Inflammatory macrophage treated with lipopolysaccharide for 1 hour (primary cell): ENCODE data around the gene OSBPL6.

Experiments used
- DNase-seq, 2 donors: peaks; one replicate each; pipeline ENCODE4 v3.0.0-alpha.2; 2020 to 2022

OSBPL6 gene

DNA sequence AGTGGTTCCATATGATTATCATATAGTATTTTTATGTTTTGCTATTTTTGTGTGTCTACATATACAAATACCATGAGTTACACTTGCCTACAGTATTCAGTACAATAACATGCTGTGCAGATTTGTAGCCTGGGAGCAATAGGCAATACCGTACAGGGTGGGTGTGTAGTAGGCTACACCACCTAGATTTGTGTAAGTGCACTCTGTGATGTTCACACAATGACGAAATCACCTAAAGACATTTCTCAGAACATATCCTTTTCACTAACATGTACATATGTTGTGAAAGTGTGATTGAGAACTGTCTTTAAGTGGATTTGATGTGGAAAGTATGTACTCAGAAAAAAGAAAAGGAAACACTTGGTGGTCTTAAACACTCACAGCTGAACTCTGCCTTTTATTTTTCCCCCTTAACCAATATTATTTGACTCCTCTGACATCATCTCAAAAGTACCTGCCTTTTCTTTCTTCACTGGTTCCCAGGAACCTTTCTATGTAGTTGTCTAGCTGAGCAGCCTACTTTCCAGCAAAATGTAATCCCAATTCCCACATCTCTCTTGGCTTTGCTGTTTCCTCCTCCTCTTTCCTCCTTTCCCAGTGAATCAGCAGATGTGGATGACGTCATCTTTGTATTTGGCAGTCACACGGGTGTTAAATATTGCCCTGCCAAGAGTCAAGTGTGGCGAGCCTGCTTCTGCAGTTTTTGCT lies 47.7 kb downstream of the OSBPL6 start:
- peak; percentile 5 to 21 for DNase-seq

DNA sequence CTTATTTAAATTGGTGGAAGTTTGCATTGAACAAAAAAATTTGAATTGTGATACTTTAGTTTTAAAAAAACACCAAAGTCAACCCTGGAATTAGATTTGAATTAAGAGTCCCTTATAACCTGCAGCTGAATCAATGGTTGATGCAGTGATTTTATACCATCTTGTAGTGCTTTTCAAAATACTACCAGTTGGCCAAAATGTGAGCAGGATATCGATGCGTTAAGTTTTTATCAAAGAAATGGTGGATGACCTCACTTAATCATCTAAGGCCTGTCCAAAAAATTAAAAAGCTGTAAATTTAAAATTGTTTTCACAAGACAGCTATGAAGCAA lies 48.2 kb downstream of the OSBPL6 start:
- DNase-seq: no peak

DNA sequence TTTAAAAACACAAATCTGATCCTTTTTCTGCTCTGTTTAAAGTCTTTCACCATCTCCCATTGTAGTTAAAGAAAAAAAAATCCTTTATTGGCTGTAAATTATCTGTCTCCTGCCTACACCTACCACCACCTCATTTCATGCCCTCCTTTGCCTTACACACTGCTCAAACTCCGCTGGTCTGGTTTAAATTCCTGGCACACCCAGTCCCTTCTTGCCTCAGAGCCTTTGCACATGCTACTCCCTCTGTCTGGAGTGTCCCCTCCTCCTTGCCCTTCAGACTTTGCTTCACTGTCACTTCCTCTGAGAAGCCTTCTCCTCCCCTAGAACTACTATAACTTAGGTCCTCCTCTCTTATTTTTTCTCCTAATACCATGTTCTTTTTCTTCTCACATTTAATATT lies 49.6 kb downstream of the OSBPL6 start:
- DNase-seq: no peak

DNA sequence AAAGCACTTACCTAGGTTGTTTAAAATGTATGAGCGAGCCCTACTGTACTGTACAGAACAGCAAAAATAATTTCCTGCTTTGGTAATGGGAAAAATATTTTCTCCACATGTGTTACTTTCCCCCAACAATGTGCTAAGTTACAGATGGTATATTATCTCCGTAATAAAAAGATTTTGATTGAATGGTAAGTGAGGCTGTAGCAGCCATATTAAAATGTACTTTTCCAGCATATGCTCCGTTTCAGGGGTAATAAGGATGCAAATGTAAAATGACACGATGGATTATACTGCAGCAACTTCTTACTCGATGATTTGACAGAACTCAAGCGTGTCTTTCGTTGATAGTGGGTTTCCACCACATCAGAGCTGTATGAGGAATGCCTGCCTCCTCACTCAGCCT lies 50.5 kb downstream of the OSBPL6 start:
- no peak for DNase-seq

DNA sequence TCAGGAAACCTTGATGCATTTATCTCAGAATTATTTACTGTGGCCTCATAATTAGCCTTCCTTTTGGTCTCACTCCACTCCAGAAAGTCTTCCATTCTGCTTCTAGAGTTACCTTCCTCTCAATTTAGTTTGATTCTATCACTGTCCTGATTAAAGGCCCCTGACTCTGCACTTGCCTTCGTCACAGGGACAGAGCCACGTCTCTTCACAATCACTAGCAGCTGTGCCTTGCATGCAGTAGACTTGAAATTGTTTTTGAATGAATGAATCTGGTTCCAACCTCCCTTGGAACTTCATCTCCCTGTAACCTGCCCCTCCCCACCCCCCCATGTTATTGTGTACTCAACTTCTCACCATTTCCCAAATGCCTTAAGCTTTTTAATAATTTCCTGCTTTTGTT lies 52.4 kb downstream of the OSBPL6 start:
- no peak for DNase-seq

DNA sequence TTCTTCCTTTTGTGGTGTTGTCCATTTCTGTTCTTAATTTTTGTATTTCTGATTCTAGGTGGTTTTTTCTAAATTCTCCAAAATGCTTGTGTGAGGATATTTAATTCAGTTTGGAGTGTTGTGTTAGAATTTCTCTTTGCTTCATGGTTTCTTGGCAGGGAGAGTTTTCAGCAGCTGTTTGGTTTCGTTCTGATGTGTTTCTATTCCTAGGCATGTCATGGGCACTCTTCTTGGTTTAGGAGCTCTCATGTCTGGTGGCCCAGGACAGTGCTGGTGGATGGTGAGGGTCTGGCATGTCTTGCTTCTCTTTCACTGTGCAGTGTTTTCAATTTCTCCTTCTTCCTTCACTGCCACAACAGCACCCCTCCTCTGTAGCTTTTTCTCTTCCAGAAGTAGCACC lies 52.9 kb downstream of the OSBPL6 start:
- no peak for DNase-seq

DNA sequence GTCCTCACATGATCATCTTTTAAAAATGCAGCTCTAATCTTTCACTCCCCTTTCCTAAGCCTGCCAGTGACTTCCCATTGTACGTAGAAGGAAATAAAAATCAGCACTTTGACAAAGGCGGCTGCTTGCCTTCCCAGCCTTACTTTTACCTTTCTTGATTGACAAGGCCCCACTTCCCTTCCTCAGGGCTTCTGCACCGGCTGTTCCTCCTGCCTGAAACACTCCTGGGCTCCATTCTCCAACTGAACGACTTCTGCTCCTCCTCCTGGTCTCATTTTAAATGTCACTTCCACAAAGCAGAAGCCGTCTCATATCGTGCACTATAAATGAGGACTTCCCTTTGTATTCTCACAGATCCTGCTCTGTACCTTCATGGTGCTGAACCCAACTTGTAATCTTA lies 56.1 kb downstream of the OSBPL6 start:
- DNase-seq: no peak

DNA sequence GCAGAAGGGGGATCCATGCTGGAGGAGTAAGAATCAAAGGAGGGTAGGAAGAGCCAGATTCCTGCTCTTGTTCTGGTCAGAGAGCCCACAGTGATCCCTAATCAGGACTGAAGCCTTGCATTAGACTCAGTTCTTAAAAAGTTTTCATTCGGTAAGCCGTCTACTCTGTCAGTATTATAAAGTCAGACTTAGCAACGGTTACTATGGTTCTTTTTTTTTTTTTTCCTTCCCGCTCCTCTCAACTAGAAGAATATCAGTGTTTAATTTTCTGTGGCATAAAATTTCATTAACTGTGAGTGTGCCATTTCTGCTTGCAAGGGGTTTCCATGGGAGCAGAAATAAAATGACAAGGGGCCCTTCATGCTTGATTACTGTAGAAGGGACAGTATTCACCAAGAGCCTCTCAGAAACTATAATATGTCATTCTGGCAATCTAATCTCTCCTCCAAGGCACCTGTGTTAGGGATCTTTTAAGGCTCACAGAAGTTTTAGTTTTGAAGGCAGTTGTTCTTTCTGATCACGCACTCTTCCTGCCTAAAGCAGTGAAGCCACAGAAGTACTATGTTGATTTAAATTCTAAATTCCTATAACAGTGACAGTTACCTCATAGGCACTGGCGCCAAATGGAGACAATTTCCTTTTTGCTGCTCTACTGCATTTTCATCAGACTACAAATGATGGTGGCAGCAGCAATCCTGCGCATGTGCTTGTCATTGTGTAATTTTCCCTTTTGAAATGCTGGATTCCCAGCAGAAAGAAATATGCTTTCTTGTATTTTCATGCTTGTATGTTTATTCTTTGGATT lies 57.0 kb downstream of the OSBPL6 start:
- no peak for DNase-seq

DNA sequence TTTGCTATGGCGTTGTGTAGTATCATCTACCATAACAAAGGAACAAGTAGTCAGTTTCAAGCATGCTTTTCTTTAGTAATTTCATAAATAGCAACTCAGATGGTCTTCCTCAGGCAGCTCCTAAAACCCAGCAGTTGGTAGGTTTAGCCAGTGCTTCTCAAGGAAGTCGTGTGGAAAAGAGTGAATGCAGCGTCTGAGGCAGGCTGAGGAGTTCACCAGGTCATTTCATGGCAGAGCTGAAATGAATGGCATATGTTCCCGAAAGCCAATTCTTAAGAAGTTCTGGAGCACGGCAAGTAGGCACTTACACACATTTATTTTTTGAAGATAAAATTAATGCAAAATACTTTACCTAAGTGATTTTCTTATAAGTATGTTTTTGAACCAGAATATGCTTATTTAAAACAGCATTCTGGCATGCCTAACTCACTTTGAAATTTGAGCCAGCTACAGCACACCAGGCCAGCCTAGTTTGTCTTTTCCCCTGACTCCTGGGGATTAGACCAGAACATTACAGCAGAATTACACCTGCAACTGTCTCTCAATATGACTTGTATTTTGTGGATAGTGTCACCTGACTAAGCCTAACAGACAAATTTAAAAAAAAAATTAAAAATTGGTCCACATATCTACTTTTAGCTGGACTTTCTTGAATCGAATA lies 62.2 kb downstream of the OSBPL6 start:
- DNase-seq: no peak

DNA sequence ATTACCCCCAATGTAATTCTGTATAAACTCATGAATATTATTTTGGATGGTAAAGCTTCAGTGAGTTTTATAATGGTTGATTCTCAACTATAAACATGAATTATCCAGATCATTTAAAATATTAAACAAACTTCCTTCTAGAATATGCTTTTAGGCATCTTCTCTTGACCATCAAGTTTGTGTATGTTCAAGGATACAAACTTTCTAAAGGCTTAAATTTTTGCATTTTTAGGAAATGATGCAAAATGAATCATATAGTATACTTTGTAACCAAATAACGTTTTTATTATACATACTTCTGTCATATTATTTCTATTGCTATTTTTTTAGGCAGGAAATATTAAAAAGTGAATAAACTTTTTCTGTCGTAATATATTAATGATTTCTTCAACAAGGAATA lies 62.8 kb downstream of the OSBPL6 start:
- no peak for DNase-seq

DNA sequence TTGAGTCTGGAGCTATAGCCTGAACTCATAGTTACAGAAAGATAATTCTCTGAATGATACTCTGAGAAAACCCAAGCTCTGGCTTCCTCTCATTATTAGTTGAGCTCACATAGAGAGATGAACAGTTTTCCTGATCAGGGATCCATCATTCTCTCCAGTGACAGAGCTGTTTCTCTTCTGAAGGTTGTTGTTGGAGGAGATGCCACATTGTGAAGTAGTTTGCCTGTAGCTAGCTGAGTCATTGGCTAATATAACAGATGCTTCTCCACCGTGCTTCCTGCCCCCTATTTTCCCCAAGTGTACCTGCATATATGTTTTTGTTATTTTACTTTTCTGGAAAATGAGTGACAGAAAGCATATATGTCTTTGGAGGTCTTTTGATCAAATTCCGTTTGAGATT lies 64.6 kb downstream of the OSBPL6 start:
- no peak for DNase-seq

DNA sequence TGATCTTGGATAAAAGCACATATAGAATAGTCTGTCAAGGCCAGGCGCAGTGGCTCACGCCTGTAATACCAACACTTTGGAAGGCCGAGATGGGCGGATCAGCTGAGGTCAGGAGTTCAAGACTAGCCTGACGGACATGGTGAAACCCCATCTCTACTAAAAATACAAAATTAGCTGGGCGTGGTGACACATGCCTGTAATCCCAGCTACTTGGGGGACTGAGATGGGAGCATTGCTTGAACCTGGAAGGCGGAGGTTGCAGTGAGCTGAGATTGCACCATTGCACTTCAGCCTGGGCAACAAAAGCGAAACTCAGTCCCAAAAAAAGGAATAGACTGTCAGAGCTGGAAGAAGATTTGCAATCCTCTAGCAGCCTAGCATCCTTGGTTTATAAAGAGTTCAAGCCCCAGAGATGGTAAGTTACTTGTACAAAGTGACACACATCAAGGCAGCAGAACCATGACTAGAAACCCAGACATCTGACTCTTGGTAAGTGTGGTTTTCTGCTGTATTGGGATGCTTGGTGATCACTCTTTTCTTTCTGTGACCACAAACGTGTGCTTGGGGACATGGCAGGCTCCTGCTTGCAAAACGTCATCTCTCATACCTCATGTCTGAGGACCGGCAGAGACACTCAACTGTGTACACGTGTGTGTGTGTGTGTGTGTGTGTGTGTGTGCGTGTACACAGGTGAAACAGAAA lies 69.0 kb downstream of the OSBPL6 start:
- no peak for DNase-seq

DNA sequence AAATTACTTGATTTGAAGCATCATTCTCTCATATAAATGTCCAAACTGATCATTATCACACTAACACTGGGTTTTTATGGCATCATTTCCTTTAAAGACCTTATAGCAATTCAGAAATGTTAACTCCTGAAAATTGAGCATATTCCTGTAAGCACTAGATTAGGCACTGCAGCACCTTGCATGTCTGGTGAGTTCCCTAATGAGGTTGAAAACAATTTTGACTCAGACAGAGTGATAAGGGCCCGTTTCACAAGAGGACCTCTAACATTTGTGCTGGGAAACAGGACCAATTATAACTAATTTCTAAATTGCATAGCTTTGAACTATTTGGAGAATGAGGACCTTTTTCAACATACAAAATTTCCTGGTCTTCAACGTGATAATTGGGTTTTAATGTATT lies 69.9 kb downstream of the OSBPL6 start:
- DNase-seq: no peak

DNA sequence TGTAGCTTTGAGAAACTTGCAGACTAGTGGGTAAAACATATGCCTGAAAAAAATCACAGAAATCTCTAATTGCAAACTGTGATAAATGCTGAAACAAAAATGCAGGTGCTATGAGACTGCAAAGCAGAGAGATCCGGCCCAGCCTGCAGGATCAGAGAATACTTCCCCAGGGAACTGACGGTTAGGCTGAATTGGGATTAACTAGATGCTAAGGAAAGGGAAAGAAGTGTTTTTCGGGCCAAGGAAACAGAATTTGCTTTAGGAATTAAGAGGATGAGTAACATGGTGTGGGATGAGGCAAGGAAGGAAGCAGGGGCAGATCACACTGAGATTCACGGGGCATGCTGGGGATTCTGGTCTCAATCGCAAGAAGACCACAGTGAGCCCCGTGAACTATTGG lies 71.5 kb downstream of the OSBPL6 start:
- DNase-seq: no peak

DNA sequence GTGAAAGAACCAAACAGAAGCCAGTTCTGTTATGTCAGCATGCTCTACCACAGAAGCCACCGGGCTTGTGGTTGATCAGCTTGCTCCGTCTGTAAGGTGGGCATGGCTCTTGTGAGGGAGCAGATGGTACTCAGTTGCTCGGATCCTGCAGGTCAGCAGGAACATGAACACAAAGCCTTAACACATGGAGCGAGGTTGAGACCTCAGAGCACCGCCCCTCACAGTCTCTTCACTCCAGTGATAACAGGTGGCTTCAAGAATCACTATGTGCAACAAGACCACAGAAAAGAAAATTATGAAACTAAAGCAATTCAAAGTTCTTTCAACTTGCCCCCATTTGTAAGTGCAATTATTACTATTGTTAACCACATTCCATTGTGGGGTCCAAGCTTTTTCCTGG lies 72.1 kb downstream of the OSBPL6 start:
- no peak for DNase-seq

DNA sequence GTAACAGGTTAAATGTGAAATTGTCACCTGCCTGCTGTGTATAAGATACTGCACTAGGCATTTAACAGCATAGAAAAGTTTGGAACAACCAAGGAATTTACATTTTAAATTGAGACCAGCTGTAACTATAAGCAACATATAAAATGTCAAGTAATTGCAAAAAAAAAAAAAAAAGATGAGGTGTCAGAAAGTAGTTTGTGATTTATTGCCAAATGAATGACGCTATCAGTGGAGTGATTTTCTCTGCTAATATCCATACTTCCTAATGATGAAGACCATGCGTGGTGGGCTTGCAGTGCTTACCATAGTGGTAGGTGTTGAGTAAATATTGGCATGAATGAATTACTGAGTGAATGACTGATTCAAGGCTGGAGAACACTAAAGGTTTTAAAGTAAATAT lies 73.3 kb downstream of the OSBPL6 start:
- DNase-seq: no peak

DNA sequence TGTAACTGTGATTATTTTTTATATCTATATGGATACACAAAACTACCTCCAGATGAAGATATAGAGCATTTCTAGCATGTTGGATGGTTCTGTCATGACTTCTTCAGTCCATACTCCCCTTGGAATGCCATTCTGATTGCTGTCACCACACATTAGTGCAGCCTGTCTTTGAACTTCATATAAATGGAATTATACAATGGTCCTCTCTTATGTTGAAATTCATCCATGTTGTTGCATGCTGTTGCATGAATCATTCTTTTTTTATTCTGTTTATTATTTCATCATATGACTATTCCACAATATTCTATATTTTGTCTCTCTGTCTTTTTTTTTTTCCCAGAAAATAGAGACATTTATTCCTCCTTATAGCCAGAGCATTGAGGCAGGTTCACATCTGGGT lies 74.1 kb downstream of the OSBPL6 start:
- peak in 1 of 2 donors; percentile 4 for DNase-seq

DNA sequence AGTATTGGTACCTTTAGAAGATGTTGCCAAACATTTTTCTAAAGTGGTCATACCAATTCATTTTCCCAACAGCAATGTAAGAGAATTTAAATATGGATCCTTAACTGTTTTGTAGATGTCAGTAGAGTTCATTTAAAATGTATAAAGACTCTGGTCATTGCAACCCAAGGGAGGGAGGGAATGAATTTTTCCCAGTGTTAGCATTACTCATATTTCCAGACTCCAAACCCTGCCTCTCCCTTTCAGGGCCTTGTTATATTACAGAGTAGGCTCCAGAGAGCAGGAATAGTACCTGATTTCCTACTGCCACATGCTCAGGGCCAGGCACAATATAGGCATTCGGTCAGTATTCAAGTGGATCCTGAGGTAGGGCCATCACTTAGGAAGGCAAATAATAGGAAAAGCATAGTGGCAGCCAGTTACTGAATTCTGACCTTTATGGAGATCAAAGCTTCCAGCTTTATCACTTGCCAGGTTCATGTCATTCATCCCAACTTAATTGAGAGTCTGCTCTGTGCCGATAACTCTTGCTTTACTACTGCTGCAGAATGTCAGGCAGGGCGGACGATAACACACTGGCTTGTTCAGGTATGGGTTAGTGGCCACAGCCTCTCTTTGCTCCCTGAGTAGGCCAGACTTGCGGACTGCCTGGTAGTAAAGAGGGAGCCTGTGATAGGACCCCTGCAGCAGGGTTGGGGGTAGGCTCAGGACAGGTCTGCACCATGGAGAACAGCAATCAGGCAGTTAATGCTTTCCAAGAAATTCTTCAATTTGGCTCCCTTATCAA lies 75.3 kb downstream of the OSBPL6 start:
- no peak for DNase-seq

DNA sequence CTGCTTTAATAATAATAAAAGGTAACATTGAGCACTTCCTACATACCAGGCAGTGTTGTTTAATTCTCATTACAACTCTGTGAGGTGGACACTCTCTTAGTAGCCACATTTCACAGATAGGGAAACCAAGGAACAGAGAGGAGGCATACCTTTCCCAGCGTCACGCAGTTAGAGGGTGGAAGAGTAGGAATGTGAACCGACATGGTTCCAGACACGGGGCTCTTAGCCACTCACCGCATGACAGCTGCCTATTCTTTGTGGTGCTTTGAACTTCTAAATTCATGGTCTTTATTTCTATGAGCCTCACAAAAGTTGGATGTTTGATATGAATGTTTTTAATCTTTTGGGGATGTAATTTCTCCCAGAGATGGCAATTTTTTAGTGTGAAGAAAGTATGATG lies 76.0 kb downstream of the OSBPL6 start:
- no peak for DNase-seq

DNA sequence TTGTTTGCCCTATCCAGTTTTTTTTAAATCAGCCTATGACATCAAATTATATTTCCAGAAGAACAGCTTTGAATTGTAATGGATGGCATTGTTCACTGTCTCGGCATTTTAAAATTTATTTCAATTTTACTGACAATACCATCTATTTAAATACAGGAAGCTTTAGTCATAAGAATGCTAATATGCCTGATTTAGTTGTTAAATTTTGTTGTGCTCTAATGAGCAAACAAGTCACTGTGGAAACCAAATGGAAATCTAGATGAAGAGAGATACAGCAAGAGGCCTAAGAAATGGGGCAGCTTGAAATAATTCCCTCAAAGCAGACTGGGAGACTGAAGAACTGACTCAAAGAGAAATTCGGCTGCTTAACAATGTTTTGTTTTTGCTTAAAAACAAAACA lies 76.8 kb downstream of the OSBPL6 start:
- no peak for DNase-seq

DNA sequence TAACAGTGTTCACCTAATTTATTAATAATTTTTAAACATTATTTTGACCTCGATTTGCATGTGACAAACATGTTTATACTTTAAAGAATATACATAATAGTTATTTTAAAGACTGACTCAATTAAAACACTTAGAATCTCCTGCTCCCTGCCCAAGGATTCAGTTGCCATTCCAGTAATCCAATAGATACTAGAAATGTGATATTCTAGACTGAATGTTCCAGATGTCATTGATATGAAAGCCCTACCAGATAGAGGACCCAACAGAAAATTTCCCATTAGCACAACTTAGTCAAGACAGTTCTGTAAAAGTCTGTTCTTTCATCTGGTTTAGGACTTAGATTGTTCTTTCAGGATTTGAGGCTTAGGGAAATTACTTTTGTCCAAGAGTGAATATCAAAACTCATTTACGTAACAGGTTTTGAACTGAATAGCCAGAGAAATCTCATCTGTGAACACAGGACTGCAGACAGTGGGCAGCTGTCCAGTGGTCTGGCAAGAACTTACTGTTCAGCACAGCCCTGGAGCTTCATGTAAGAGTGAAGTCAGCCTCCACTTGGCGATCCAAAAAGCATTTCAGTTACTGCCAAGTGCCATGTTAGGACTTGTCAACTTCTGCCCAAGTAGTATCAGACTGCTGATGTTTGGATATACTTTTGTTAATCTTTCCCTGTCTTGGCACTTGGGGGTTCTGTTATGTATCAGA lies 77.5 kb downstream of the OSBPL6 start:
- no peak for DNase-seq

DNA sequence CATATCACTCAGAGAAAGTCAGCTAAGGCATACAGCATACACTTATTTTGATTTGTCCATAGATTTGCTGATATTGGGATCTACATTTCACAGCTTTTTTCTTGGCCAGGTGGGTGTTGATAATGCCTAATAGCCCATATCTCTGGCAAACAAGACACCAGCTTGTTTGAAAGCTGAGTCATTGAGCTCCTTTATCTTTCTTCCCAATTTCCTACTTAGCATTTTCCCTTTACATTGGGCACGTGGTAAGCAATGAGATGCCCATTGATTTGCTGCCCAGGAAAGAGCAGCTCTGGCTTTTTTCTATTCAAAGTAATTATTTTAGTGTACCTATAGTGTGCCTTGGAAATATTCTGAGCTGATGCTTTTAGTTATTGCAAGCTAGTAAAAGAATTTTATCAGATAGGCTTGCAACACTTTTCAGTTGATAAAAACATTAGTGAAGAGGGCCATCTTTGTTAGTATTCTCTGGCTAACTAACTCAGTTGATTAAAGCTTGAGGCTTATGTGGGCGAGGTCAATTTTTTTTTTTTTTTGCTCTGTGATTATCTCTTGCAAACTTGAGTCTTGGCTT lies 79.6 kb downstream of the OSBPL6 start:
- DNase-seq: no peak
